SK-N-SH (cell line): Measurements from ENCODE around the gene LTBP2. TPM values are rescaled to one million over a fixed set of nuclear protein-coding genes. Genes with fewer than 3 reads are reported as not detected.

Experiments used
- CTCF ChIA-PET: fragments of 300-600, 350-600 bp; formaldehyde crosslinking; extraction: SDS; loops from one replicate; lab custom pipeline; 2021; lab: Yijun Ruan, JAX
- POLR2A ChIA-PET: fragments of 350-600 bp; sonication (Branson Sonifier 250); formaldehyde crosslinking; extraction: SDS; loops from one replicate; lab custom pipeline; 2020; ENCODE audit warnings: antibody characterized with exemption, inconsistent platforms; lab: Yijun Ruan, JAX
- DNase-seq: peaks from one replicate; pipeline ENCODE4 v3.0.0; 2012
- H2AFZ ChIP-seq: fragments of 200-600 bp; sonication (generic); 2 replicates; pipeline ENCODE4 v1.8.1; 2016; ENCODE audit warnings: antibody characterized with exemption, mild to moderate bottlenecking, low read depth
- H3F3A ChIP-seq: fragments of 200-600 bp; sonication (generic); replicated peaks from 2 replicates; pipeline ENCODE3; 2016; ENCODE audit warnings: antibody characterized with exemption, mild to moderate bottlenecking; ENCODE audit not compliant: insufficient read depth
- H3K27ac ChIP-seq, 2 experiments: fragments of 200-500 bp in 1 of 2; fragments of 200-600 bp in 1 of 2; sonication (Bioruptor generic) in 1 of 2; sonication (generic), shearing (Covaris generic) in 1 of 2; 2 replicates each; pipeline versions ENCODE4 v1.5.1 to v1.6.1; 2014 to 2016; ENCODE audit warnings: low read depth in 2 of 2, inconsistent platforms in 1 of 2, low read length in 1 of 2, mild to moderate bottlenecking in 1 of 2, mixed read lengths in 1 of 2
- H3K27me3 ChIP-seq: fragments of 200-600 bp; sonication (generic), shearing (Covaris generic); 2 replicates; pipeline ENCODE4 v1.6.1; 2016; ENCODE audit warnings: mixed run types; ENCODE audit not compliant: insufficient read depth
- H3K36me3 ChIP-seq, 2 experiments: fragments of 200-500 bp in 1 of 2; fragments of 200-600 bp in 1 of 2; sonication (Bioruptor generic) in 1 of 2; sonication (generic) in 1 of 2; replicated peaks in 1 of 2; 2 replicates each; pipeline versions ENCODE3 to v1.5.1; 2014 to 2016; ENCODE audit warnings: low read length in 1 of 2, mild to moderate bottlenecking in 1 of 2; ENCODE audit not compliant: insufficient read depth in 2 of 2, control insufficient read depth in 1 of 2
- H3K4me1 ChIP-seq, 2 experiments: fragments of 200-500 bp in 1 of 2; fragments of 200-600 bp in 1 of 2; sonication (Bioruptor generic) in 1 of 2; sonication (generic), shearing (Covaris generic) in 1 of 2; 2 replicates each; pipeline versions ENCODE4 v1.5.1 to v1.6.1; 2014 to 2016; ENCODE audit warnings: low read depth in 1 of 2, low read length in 1 of 2, mixed run types in 1 of 2; ENCODE audit not compliant: insufficient read depth in 2 of 2, control insufficient read depth in 1 of 2
- H3K4me2 ChIP-seq: fragments of 200-600 bp; sonication (generic), shearing (Covaris generic); 2 replicates; pipeline ENCODE4 v1.6.1; 2017; ENCODE audit warnings: mixed run types
- H3K4me3 ChIP-seq, 2 experiments: fragments of 200-500 bp in 1 of 2; fragments of 200-600 bp in 1 of 2; sonication (Bioruptor generic) in 1 of 2; sonication (generic), shearing (Covaris generic) in 1 of 2; 2 replicates each; pipeline versions ENCODE4 v1.5.1 to v1.8.1; 2014 to 2016; ENCODE audit warnings: low read depth in 2 of 2, inconsistent platforms in 1 of 2, low read length in 1 of 2, mild to moderate bottlenecking in 1 of 2, mixed read lengths in 1 of 2, moderate library complexity in 1 of 2
- H3K79me2 ChIP-seq: fragments of 200-600 bp; sonication (generic); 2 replicates; pipeline ENCODE4 v1.8.1; 2017; ENCODE audit warnings: mild to moderate bottlenecking; ENCODE audit not compliant: insufficient read depth
- H3K9ac ChIP-seq: fragments of 200-600 bp; sonication (generic); 2 replicates; pipeline ENCODE4 v1.6.1; 2017; ENCODE audit warnings: mixed run types
- H3K9me2 ChIP-seq: fragments of 200-600 bp; sonication (generic); 2 replicates; pipeline ENCODE4 v1.6.1; 2017; ENCODE audit warnings: mixed run types
- H3K9me3 ChIP-seq: fragments of 200-600 bp; sonication (generic); 2 replicates; pipeline ENCODE4 v1.6.1; 2017; ENCODE audit warnings: mixed run types, mild to moderate bottlenecking, moderate library complexity
- H4K20me1 ChIP-seq: fragments of 200-600 bp; sonication (generic); 2 replicates; pipeline ENCODE4 v1.6.1; 2017; ENCODE audit warnings: mild to moderate bottlenecking, mixed run types; ENCODE audit not compliant: insufficient read depth
- EP300 ChIP-seq, 2 experiments: IDR thresholded peaks; 2 replicates each; pipeline versions ENCODE4 v1.4.0 to v1.6.1; 2012; ENCODE audit warnings: borderline replicate concordance in 1 of 2, low read depth in 1 of 2, low read length in 1 of 2
- GATA2 ChIP-seq: sonication (generic); formaldehyde crosslinking; IDR thresholded peaks from 2 replicates; pipeline ENCODE4 v1.5.0; 2020; ENCODE audit warnings: mild to moderate bottlenecking, missing genetic modification reagents
- JUND ChIP-seq: IDR thresholded peaks from 2 replicates; pipeline ENCODE4 v1.4.0; 2012
- MXI1 ChIP-seq: IDR thresholded peaks from 2 replicates; pipeline ENCODE4 v1.6.1; 2012; ENCODE audit warnings: mild to moderate bottlenecking, low read depth, low read length, improper control_type of control experiment
- POLR2AphosphoS5 ChIP-seq: IDR thresholded peaks from 2 replicates; pipeline ENCODE4 v1.6.1; 2012; ENCODE audit warnings: low read depth, low read length
- RAD21 ChIP-seq: IDR thresholded peaks from 2 replicates; pipeline ENCODE4 v1.6.1; 2012; ENCODE audit warnings: mild to moderate bottlenecking, low read length
- RCOR1 ChIP-seq: fragments of 150-350 bp; IDR thresholded peaks from 2 replicates; pipeline ENCODE4 v1.6.1; 2017; ENCODE audit warnings: antibody characterized with exemption, low read length
- RFX5 ChIP-seq: IDR thresholded peaks from 2 replicates; pipeline ENCODE4 v1.6.1; 2012; ENCODE audit warnings: mild to moderate bottlenecking, improper control_type of control experiment, low read length
- SMC3 ChIP-seq: IDR thresholded peaks from 2 replicates; pipeline ENCODE4 v1.6.1; 2012; ENCODE audit warnings: low read depth, low read length, improper control_type of control experiment
- TCF12 ChIP-seq: IDR thresholded peaks from 2 replicates; pipeline ENCODE4 v1.4.0; 2012
- YY1 ChIP-seq: IDR thresholded peaks from 2 replicates; pipeline ENCODE4 v1.4.0; 2012; ENCODE audit warnings: low read depth, mild to moderate bottlenecking
- WGBS: methylation state at CpG from one replicate; pipeline ENCODE4 v1.1.6; 2017; ENCODE audit warnings: low lambda C conversion rate; 5-methylcytosine and 5-hydroxymethylcytosine counted together
- polyA plus RNA-seq, 3 experiments: library from polyadenylated mRNA; depleted of rRNA; stranded (reverse); fragments of >200 nt; gene quantifications; 2 replicates each; pipeline ENCODE4 v1.2.3, GENCODE V29; 2012
- TF ChIP-seq, protein P1 (sequence below): IDR thresholded peaks from 2 replicates; pipeline ENCODE4 v1.6.1; 2012; ENCODE audit warnings: mild to moderate bottlenecking, low read depth, low read length, moderate library complexity
- TF ChIP-seq, protein P2 (sequence below): IDR thresholded peaks from 2 replicates; pipeline ENCODE4; 2012
- TF ChIP-seq, protein P3 (sequence below): IDR thresholded peaks from 2 replicates; pipeline ENCODE4 v1.4.0; 2012; ENCODE audit warnings: low read depth

The LTBP2 gene
- polyA plus RNA-seq, 1 of the 3 experiments (the other 2 are of a cell fraction) = 58.8 TPM

DNA sequence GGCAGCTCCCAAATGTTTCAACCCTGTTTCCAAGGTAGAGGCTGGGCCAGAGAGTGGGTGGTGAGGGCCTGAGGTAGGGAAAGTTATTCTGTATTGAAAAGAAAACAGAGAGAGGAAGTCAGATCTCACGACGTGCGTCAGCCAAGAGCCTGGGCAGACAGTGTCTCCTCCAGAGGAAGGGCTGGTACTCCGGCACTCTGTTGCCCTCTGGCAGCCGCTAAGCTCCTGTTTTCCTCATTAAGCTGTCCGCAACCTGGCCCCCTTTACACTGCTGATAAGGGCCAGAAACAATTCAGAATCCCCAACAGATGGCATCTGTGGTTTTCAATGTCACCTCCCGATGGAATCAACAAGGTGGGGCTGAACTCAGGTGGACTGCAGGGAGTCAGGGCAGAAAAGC lies 26.0 kb upstream of the LTBP2 start:
- no peaks in the 10 kb centered on the region for H4K20me1 ChIP-seq
- H3F3A ChIP-seq = no peaks in the 10 kb centered on the region
- H3K4me3 ChIP-seq = no peak overlapping the region
- 69% methylated on average over 7 of the region's 7 CpGs for WGBS
- no peak overlapping the region for H3K9ac ChIP-seq
- DNase-seq = peak; percentile 59
- no peak overlapping the region for H2AFZ ChIP-seq
- no peaks in the 10 kb centered on the region for H3K27me3 ChIP-seq
- H3K27ac ChIP-seq = peak overlapping the region in 1 of 2 experiments; percentile 86; a peak in 2 of 4 replicates
- H3K4me2 ChIP-seq = no peak overlapping the region
- peaks cover 0 to 43% of the 10 kb centered on the region in 2 experiments; a peak in 2 of 4 replicates for H3K4me1 ChIP-seq
- TF ChIP-seq JUND = no peak
- TF ChIP-seq RCOR1 = peak; percentile 48; the same call in 1 of the 2 replicates
- peak; percentile 58 for TF ChIP-seq RAD21
- TF ChIP-seq, protein P1, sequence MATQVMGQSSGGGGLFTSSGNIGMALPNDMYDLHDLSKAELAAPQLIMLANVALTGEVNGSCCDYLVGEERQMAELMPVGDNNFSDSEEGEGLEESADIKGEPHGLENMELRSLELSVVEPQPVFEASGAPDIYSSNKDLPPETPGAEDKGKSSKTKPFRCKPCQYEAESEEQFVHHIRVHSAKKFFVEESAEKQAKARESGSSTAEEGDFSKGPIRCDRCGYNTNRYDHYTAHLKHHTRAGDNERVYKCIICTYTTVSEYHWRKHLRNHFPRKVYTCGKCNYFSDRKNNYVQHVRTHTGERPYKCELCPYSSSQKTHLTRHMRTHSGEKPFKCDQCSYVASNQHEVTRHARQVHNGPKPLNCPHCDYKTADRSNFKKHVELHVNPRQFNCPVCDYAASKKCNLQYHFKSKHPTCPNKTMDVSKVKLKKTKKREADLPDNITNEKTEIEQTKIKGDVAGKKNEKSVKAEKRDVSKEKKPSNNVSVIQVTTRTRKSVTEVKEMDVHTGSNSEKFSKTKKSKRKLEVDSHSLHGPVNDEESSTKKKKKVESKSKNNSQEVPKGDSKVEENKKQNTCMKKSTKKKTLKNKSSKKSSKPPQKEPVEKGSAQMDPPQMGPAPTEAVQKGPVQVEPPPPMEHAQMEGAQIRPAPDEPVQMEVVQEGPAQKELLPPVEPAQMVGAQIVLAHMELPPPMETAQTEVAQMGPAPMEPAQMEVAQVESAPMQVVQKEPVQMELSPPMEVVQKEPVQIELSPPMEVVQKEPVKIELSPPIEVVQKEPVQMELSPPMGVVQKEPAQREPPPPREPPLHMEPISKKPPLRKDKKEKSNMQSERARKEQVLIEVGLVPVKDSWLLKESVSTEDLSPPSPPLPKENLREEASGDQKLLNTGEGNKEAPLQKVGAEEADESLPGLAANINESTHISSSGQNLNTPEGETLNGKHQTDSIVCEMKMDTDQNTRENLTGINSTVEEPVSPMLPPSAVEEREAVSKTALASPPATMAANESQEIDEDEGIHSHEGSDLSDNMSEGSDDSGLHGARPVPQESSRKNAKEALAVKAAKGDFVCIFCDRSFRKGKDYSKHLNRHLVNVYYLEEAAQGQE = no peak
- no peak for TF ChIP-seq RFX5
- TF ChIP-seq YY1 = no peak
- TF ChIP-seq TCF12 = no peak
- TF ChIP-seq MXI1 = peak; percentile 41; the same call in 1 of the 2 replicates
- TF ChIP-seq, protein P2, sequence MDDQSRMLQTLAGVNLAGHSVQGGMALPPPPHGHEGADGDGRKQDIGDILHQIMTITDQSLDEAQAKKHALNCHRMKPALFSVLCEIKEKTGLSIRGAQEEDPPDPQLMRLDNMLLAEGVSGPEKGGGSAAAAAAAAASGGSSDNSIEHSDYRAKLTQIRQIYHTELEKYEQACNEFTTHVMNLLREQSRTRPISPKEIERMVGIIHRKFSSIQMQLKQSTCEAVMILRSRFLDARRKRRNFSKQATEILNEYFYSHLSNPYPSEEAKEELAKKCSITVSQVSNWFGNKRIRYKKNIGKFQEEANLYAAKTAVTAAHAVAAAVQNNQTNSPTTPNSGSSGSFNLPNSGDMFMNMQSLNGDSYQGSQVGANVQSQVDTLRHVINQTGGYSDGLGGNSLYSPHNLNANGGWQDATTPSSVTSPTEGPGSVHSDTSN = no peak
- peak; percentile 76 for TF ChIP-seq GATA2 (CRISPR knock-in tag)
- TF ChIP-seq EP300 (IDR thresholded peaks at IDR 0.05; ENCODE audit: borderline replicate concordance in 1 of 2, low read depth in 1 of 2, low read length in 1 of 2) = peak in 1 of 2 experiments; percentile 76; a peak in 1 of 4 replicates
- peak; percentile 30; the same call in 1 of the 2 replicates for TF ChIP-seq SMC3
- TF ChIP-seq, all 33 proteins: peak for 6
- Histone ChIP-seq H3K36me3 (no peaks in the 10 kb centered on the region), H3K9me2 (no peaks in the 10 kb centered on the region), H3K79me2 (no peaks in the 10 kb centered on the region), H3K9me3 (no peaks in the 10 kb centered on the region)
- ChIA-PET CTCF (interaction anchor here (0.6 to 8.0 kb wide), 17 partner anchors 9 to 159 kb away, joined by 3 to 64 read pairs (median 4); partner anchors contain the start of gene LTBP2), POLR2A (interaction anchor here (1.0 kb wide), 1 partner anchor 10 kb away, joined by 3 read pairs; no protein-coding TSS in a partner anchor)

DNA sequence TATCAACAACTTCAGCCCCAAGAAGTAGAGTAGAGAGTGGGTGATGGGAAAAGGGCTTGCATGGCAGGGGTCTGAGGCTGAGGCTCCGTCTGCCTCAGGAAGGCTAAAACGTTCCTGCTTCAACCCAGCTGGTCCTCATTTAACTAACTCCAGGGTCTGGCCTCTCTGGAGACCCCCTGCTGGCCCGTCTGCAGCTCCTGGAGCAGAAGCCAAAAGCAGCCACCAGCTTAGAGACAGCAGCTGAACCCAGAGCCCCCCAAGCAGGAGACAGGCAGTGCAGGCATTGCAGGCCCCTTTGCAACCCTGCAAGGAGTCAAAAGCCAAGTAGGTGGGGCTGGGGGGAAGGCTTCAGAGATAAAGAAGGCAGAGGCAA lies 25.1 kb upstream of the LTBP2 start:
- Histone ChIP-seq H4K20me1 (no peaks in the 10 kb centered on the region), H3K27ac (peak overlapping the region in 1 of 2 experiments; percentile 86; a peak in 1 of 4 replicates), H3K9ac (no peak overlapping the region), H3K4me3 (no peak overlapping the region), H3K4me1 (peaks cover 0 to 43% of the 10 kb centered on the region in 2 experiments; a peak in 2 of 4 replicates), H2AFZ (no peak overlapping the region), H3K9me3 (no peaks in the 10 kb centered on the region), H3K79me2 (no peaks in the 10 kb centered on the region), H3K9me2 (no peaks in the 10 kb centered on the region), H3K36me3 (no peaks in the 10 kb centered on the region), H3K27me3 (no peaks in the 10 kb centered on the region), H3F3A (no peaks in the 10 kb centered on the region), H3K4me2 (no peak overlapping the region)
- POLR2A ChIA-PET = no interaction called here
- WGBS = 80% methylated on average over 1 of the region's 3 CpGs
- CTCF ChIA-PET = interaction anchor here (0.7 to 8.0 kb wide), 8 partner anchors 11 to 137 kb away, joined by 3 to 64 read pairs (median 12); partner anchors contain the start of gene LTBP2
- TF ChIP-seq MXI1 (no peak), POLR2AphosphoS5 (no peak), YY1 (no peak)
- TF ChIP-seq, protein P3, sequence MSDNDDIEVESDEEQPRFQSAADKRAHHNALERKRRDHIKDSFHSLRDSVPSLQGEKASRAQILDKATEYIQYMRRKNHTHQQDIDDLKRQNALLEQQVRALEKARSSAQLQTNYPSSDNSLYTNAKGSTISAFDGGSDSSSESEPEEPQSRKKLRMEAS = no peak
- TF ChIP-seq, protein P1 = no peak
- no peak for DNase-seq
